ENCODE data around the gene ESYT2. TPM values are rescaled to one million over a fixed set of nuclear protein-coding genes. Genes with fewer than 3 reads are reported as not detected.

The ESYT2 gene
- polyA plus RNA-seq, 1 donor (not counting 4 experiments of a cell fraction or from before 2014, with no cell fraction given) = 45.9 TPM

- H3K9ac ChIP-seq (ENCODE audit: control insufficient read depth, extremely low read depth, insufficient read depth, low read length) = peak overlapping the region; percentile 80
- H3K27me3 ChIP-seq (ENCODE audit: control insufficient read depth, extremely low read depth, insufficient read depth, low read length) = no peaks in the 10 kb centered on the region
- H3K9me3 ChIP-seq (ENCODE audit: control insufficient read depth, low read depth, low read length) = no peaks in the 10 kb centered on the region
- FAIRE-seq = no peak
- no peak for TF ChIP-seq CTCF (optimal IDR thresholded peaks at IDR 0.05 in 1 of 3, IDR thresholded peaks at IDR 0.05 in 1 of 3, conservative IDR thresholded peaks at IDR 0.05 in 1 of 3; ENCODE audit: extremely low read depth in 1 of 3, insufficient read depth in 2 of 3, low read length in 3 of 3)
- TF ChIP-seq EZH2 (IDR thresholded peaks at IDR 0.05; ENCODE audit: low read length) = no peak
- H3K27ac ChIP-seq (ENCODE audit: control insufficient read depth, insufficient read depth, low read length) = peak overlapping the region; percentile 63
- no peaks in the 10 kb centered on the region for H4K20me1 ChIP-seq (ENCODE audit: control insufficient read depth, extremely low read depth, insufficient read depth, low read length)
- H3K4me3 ChIP-seq (ENCODE audit: control insufficient read depth in 2 of 3, extremely low read depth in 1 of 3, insufficient read depth in 2 of 3, low read depth in 1 of 3, low read length in 3 of 3) = peak overlapping the region; percentile 73 to 91 (median 74)
- no peak for DNase-seq (ENCODE audit: low read depth, low spot score)
- no peaks in the 10 kb centered on the region for H3K9me1 ChIP-seq (ENCODE audit: control insufficient read depth, extremely low read depth, insufficient read depth, low read length)
- no peaks in the 10 kb centered on the region for H3K36me3 ChIP-seq (ENCODE audit: control insufficient read depth in 2 of 2, extremely low read depth in 1 of 2, insufficient read depth in 2 of 2, low read length in 2 of 2)
- H3K4me2 ChIP-seq (ENCODE audit: control insufficient read depth, extremely low read depth, insufficient read depth, low read depth, low read length) = peak overlapping the region; percentile 88
- peak overlapping the region; percentile 58 for H2AFZ ChIP-seq (ENCODE audit: control insufficient read depth, low read length)
- peaks cover 3% of the 10 kb centered on the region for H3K4me1 ChIP-seq (ENCODE audit: control insufficient read depth, extremely low read depth, insufficient read depth, low read length)
- H3K79me2 ChIP-seq (ENCODE audit: control insufficient read depth, insufficient read depth, low read length) = peaks cover 36% of the 10 kb centered on the region
- dilution Hi-C loops (cut with MboI; ENCODE audit: extremely low pct_ligation_motif_present, low sequenced_read_pairs) = no loop called here
These were observed 27.8 kb upstream of the ESYT2 start for GRCh38 chr7:158856883-158857668.

GRCh38 chr7:158854681-158855081 is 25.4 kb upstream of the ESYT2 start:
- no peak for DNase-seq (ENCODE audit: low read depth, low spot score)
- H4K20me1 ChIP-seq (ENCODE audit: control insufficient read depth, extremely low read depth, insufficient read depth, low read length) = no peaks in the 10 kb centered on the region
- dilution Hi-C loops (cut with MboI; ENCODE audit: extremely low pct_ligation_motif_present, low sequenced_read_pairs) = no loop called here
- H3K9me1 ChIP-seq (ENCODE audit: control insufficient read depth, extremely low read depth, insufficient read depth, low read length) = no peaks in the 10 kb centered on the region
- H3K4me1 ChIP-seq (ENCODE audit: control insufficient read depth, extremely low read depth, insufficient read depth, low read length) = peaks cover 6% of the 10 kb centered on the region
- H3K79me2 ChIP-seq (ENCODE audit: control insufficient read depth, insufficient read depth, low read length) = peaks cover 23% of the 10 kb centered on the region
- H3K4me2 ChIP-seq (ENCODE audit: control insufficient read depth, extremely low read depth, insufficient read depth, low read depth, low read length) = no peak overlapping the region
- H3K9me3 ChIP-seq (ENCODE audit: control insufficient read depth, low read depth, low read length) = no peaks in the 10 kb centered on the region
- H3K36me3 ChIP-seq (ENCODE audit: control insufficient read depth in 2 of 2, extremely low read depth in 1 of 2, insufficient read depth in 2 of 2, low read length in 2 of 2) = no peaks in the 10 kb centered on the region
- TF ChIP-seq CTCF (optimal IDR thresholded peaks at IDR 0.05 in 1 of 3, IDR thresholded peaks at IDR 0.05 in 1 of 3, conservative IDR thresholded peaks at IDR 0.05 in 1 of 3; ENCODE audit: extremely low read depth in 1 of 3, insufficient read depth in 2 of 3, low read length in 3 of 3) = no peak
- H3K4me3 ChIP-seq (ENCODE audit: control insufficient read depth in 2 of 3, extremely low read depth in 1 of 3, insufficient read depth in 2 of 3, low read depth in 1 of 3, low read length in 3 of 3) = no peak overlapping the region
- H3K27me3 ChIP-seq (ENCODE audit: control insufficient read depth, extremely low read depth, insufficient read depth, low read length) = no peaks in the 10 kb centered on the region
- H3K27ac ChIP-seq (ENCODE audit: control insufficient read depth, insufficient read depth, low read length) = no peak overlapping the region
- H3K9ac ChIP-seq (ENCODE audit: control insufficient read depth, extremely low read depth, insufficient read depth, low read length) = no peak overlapping the region
- H2AFZ ChIP-seq (ENCODE audit: control insufficient read depth, low read length) = no peak overlapping the region
- FAIRE-seq = no peak
